Islet precursor cell (in vitro differentiated cells): ENCODE measurements around the gene FBLN5.
"Not testable (repeated sequence)": the region's sequence is repeated elsewhere in the genome, so short reads cannot be mapped to it uniquely, and the experiment has no call there.

ENCODE experiments used
- DNase-seq: peaks from one replicate; pipeline ENCODE4 v3.0.0-alpha.2; 2018

Gene FBLN5

DNA sequence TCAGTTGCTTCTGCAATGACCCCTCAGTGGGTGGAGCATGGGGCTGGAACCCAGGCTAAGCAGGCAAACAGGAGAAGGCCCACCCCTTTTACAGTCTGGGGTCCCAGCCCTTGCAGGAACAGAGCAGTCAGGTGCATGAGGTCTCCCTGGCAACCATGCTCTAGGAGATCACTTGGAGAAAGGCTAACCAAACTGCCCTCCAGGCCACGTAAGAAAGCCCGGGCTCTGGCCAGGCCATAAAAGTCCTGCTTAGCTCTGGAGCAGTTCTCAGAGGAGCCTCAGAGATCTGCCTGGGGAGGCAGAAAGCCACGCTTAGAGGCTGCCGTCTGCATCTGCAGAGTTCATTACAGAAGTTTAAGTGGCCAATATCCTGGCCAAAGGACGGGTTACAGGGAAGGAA, 65.1 kb downstream of the FBLN5 start:
- DNase-seq, result no peak

DNA sequence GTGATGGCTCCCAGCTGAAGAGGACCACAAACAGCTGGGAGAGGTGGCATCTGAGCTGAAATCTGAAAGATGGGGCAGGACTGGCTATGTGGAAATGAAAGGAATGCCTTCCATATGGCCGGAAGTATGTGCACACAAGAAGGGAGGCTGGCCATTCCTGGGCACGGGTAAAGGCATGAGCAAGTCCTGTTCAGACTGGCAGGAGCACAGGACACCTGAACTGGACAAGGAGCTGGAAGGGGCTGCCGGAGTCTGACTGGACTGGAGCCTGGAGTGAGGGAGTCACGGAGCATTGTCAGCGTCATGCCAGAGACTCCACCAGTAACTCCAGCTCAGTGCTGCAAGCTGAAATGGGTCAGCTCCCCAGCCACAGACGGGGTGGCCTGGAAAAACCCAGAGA, 68.3 kb downstream of the FBLN5 start:
- no peak for DNase-seq

DNA sequence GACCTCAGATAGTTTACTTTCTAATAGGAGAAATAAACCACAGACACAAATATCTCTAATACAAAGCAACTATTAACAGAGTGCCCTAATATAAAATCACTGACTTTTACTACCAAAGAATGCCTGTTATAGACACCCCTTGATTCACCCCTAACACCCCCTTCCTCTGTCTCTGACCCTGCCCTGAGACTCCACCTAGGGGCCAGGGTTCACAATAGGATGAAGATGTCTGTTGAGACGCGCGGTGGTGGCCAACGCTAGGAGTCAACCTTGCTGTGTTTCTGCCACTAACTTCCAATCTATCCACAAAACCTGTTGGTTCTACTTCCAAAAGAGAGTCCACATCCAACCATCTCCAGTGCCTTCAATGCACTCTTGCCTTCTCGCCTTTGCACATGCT, 69.2 kb downstream of the FBLN5 start:
- no peak for DNase-seq

DNA sequence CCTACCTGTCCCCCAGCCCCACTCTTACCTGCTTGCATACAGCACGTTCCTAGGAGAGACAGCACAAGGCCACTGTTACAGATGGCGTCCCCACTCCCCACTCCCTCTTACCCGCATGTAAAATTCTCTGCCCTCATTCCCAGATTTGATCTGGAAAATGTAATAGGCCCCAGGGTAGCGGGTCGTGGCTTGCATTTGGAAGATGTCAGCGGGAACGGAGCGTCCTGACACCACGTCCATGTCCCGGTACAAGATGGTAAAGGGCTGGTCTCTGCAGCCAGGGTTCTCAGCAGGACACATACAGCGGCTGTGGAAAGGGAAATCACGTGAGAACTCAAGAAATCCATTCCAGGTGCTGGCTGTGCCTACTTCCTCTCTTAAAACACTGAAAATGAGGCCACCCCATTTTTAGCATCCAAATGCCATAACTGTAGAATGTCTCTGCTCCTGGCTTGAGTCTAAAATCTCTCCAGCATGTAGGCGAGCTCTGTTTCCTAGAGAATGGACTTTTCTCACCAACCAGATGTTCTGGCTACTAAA, 70.0 kb downstream of the FBLN5 start:
- DNase-seq, result no peak

DNA sequence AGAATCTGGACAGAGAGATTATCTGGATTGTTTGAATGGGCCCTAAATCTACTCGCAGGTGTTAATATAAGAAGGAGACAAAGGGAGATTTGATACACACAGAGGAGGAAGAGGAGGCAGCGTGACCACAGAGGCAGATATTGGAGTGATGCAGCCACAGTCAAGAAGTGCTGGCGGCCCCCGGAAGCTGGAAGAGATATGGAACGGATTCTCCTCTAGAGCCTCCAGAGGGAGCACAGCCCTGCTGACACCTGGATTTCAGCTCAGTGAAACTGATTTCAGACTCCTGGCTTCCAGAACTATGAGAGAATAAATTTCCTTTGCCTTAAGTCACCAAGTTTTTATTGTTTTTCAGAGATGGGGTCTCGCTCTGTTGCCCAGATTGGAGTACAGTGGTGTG, 71.0 kb downstream of the FBLN5 start:
- DNase-seq, result no peak

DNA sequence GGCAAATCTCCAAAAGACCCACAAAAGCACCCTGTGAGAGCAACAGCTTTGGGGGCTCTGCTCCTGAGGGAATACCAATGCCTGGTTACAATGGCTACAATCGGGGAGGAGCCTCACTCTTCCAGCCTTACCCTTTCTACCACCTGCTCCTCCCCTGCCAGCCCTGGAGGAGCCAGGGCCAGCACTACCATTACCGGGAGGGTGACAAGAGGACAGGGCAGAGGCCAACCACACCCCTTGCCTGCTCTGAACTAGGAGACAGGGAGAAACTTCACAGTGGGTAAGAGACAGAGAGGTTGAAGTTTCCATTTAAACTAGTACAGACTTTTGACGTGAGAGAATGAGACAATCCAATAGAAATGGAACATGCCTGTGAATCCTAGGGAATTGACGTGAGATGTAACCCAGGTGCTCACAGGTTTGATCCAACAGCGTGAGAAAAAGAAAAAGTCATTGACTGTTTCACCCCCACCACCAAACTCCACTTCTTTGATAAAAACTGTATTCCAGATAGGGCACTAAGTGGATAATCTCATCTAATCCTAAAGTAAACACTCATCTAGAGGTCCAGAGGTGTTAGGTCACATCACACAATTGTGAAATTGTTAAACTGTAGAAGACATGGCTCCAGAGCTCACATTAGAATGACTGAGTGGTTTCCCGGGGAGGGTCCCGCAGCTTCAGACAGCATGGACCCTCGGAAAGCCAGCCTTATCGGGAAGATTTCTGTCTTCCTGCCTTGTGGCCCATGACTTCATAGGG, 71.8 kb downstream of the FBLN5 start:
- no peak for DNase-seq

DNA sequence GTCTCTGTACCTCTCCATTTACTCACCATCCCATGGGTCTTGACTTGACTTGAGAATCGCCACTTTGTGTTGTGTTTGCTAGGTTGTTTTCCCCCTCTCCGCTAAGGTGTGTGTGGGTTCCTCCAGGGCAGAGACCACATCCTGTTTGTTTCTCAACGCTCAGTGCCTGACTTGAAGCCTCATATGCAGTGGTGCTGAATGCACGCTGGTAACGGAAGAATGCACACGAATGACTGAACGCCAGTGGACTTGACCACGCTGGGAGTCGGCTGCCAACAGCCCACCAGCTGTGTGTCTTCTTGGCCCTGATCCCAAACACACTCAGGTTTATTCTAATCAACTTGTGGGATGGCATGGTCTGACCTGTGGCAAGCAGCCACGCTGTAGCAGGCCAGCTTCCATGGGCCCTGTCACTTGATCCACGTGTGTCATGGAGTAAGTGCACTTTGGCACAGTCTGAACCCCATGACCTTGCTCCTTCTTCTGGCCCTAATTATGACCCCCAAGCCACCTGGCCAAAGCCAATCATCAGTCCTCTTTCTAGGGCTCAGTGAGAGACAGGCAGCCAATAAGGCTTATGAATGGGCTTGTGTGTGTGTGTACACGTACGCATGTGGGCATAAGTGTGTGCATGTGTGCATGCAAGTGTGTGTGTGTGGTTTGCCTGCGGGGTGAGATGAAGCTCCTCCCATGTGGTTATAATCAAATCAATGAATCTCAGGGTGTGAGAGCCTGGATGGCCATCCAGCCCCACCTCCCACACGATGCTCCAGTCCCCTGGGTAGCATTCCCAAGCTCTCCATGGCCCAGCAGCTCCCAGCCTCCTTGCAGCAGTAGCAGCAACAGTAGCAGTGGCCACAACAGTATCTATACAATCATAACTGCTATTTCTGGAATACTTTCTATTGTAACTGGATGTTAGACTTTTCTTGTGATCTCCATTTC, 73.8 kb downstream of the FBLN5 start:
- DNase-seq, result no peak

DNA sequence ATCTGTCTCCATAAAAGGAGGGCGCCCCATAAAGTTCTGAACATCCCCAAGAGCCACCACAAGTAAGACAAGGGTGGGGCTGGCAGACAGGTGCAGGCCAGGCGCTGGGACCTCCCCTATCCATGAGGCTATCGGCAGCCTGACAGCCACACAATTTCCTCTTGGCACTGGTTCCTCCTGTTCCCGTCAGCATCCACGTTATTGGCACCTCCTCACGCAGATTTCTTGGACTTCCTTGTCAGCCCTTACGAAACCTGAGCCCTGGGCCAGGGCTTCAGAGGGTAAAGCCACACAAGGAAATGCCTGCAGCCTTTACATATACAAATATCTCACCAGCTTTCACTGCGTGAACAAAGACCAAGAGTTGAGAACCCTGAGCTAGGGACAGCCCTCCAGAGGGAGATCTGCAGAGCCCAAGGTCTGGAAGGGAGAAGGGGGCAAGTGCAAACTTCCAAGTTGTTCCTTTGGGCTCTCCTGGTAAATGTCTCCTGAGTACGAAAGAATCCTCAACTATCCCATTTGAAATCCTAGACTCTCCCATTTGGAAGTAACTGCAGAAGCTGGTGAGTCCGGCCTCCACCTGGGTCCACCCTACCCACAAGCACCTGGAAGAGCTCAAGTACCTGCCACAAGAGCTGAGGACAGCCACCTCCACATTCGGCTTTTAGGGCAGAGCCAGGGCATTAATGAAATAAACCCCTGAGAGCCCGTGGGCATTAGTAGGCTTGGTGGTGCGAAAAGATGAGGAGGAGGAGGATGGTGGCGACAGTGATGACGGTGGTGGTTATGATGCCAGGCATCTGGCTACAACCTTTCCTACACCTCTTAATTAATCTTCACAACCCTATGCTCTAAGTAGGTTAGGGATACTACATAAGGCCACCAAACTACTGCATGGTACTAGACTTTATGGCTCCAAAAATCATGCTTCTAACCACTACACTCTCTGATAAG, 74.7 kb downstream of the FBLN5 start:
- DNase-seq, result no peak

DNA sequence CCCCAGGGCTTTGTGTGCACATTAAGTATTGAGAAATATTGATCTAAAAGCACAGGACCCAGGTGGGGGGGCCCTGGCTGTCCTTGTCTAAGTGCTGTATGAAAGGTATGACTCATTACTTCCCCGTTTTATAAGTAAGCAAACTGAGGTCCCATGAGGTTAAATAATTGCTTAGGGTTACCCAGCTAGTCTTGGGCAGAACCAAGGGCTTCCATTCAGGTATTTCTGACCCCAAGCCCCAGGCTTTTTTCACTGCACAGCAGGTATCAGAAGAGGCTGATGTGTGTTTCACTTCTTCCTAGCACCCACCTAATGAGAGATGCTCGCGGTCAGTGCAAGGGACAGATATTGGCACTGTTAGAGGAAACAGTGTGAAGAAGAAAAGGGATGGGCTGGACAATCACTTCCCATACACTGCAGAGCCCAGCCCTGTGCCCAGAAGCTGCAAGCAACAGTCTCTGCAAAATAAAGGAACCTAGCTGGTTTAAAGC, 75.4 kb downstream of the FBLN5 start:
- DNase-seq, result no peak

DNA sequence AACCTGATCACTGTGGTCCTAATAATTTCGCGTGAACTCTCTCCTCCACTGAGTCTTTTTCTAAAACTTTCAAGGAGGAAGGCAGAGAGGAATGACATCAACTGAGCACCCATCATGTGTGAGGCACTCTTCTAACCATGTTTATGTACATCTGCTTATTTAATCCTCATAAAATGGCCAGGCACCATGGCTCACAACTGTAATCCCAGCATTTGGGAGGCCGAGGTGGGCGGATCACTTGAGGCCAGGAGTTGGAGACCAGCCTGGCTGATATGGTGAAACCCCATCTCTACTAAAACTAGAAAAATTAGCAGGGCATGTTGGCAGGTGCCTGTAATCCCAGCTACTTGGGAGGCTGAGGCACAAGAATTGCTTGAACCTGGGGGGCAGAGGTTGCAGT, 76.1 kb downstream of the FBLN5 start:
- DNase-seq, result not testable (repeated sequence)

DNA sequence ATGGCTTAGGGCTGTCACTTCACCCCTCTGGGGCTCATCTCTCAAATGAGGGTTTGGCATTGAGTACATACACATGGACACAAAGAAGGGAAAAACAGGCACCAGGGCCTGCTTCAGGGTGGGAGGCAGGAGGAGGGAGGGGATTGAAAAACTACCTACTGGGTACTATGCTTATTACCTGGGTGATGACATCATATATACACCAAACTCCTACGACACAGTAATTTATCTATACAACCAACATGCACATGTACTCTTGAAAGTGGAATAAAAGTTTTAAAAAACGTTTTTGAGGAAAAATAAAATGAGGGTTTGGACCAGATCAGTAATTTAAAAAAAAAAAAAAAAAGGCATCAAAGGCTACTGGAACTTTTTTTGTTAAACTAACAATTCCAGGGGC, 76.6 kb downstream of the FBLN5 start:
- DNase-seq, result no peak

DNA sequence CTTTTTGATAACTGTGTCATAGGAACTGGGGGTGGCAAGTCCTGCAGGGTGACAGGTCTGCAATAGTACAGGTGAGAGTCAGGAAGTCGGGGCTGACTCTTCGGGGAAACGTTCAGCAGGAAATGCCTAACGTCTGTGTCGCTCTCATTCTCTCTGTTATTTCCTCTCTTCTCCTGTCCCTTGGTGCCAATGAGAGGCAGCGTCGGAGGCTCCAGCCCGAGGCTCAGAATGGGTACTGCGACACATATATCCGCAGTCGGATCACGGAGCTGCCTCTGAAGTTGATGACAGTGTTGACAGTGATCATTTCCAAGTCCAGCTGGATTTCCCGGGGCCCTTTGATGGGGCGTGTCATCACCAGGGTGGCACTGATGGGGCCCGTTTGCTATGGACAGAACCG, 77.5 kb downstream of the FBLN5 start:
- DNase-seq, result peak; percentile 65

DNA sequence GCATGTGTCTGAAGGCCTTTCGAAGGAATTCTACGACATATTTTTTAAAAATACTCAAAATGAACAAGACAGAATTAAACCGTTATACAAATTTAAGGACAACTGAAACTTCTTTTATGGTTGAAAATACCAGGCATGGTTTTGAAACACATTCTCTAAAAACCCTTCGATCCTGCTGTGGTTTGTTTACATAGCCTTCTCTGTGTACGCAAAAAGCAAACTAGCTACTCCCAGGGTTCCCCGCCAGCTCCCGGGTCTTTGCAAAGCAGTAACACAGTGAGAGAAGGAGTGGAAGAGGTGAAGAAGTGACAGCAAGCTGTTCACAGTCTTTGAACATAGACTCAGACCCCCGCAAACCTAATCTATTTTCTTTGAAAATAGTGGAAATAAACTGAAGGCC, 77.9 kb downstream of the FBLN5 start:
- DNase-seq, result no peak

DNA sequence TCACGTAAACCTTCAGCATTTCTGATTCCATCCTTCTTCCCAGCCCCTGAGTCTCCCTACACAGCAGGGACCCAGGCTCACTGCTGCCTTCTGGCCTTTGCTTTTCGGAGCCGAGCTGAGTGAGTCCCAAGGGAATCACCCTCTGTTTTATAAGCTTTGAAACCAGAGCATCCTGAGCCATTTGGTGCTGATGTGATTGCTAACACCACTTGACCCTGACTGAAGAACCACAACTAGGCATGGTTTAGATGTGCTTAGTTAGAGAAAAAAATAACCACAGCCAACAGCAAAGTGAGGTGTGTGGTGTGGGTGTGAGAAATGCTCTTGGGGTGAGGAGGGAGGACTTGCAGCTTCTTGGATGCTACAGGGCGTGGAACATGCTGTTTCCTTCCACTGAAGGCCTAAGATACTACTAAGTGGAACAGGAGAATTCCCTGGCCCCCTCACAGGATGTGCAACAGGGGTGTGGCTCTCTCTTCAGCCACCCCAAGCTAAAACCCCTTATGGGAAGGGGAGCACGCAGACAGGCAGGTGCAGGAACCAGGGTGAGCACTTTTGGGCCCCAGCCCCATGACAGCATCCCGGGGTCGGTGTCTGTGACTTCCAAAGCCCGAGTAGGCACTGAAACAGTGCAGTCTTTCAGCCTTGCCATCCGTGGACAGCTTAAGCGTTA, 80.0 kb downstream of the FBLN5 start, which contains the start of gene TC2N:
TSS of gene TC2N (minus strand) at position 221 of the 673 bp plus-strand sequence. CDS start 53,767 bp downstream, outside the sequence.
- no peak for DNase-seq

DNA sequence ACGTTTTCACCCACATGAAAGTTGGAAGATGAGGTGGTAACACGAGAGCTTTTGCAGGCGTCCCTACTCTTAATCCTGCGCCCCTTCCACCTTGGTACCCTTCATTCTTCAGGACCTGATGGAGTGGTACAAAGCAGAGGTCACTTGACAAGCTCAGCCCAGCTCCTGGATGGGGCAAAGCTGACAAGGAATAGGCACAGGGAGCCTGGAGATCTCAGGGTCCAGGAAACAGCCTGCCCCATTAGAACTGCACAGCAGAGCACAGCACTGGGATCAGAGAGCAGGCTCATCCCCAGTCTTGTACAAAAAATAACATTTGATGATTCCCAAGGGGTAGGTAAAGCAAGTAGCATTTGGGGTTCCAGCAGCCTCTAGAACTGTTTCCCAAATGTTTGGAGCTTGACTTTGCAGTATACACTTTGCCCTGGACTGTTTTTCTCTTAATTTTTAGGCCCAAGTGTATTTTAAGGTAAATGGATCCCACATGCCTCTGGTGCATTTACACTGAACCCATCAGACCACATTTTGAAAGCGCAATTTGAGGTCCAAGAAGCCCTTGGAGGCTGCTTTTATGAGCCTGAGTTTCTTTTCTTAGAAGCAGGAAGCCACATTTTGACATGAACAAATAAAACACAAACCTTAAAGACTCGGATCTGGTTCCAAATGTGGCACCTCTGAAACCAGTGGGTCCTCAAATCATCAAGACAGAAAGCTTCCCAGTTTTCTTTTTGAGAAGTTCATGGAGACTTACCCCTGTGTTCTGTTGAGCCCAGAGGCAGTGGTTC, 80.8 kb downstream of the FBLN5 start:
- no peak for DNase-seq

DNA sequence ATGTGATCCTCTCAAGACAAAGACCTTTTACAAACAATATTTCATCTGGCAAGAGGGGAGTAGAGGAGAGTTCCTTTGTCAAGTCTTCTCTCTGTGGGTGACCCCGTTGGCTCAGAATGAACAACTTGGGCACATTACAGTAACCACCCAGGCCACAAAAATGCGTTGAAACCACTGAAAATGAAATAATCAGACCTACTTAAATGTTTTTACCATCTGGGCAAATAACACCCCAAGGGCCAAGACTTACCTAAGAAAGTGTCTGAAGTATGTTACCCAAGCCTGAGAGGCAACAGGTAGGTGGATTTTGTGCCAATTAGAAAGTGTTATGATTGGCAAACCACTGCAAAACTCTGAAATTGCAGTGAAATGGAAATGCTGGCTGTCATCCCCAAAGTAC, 81.4 kb downstream of the FBLN5 start:
- no peak for DNase-seq

DNA sequence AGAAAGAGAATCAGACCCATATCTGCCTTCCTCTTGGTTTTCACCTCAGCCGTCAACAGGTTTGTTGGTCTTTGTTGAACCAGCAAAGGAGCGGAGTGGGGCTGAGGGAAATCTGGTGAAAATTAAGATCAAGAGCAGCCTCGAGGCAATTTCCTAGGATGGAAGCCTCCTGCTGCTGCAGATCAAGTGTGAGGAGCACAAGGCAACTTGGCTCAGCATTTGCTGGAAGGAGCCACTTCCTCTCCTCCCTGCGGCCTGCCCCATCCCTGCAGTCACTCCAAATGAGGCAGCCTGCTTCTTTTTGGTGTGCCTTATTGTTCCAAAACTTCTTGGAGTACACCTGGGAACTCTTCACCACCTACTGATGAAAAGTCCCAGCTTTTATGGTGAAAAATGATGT, 85.1 kb downstream of the FBLN5 start:
- DNase-seq, result no peak

DNA sequence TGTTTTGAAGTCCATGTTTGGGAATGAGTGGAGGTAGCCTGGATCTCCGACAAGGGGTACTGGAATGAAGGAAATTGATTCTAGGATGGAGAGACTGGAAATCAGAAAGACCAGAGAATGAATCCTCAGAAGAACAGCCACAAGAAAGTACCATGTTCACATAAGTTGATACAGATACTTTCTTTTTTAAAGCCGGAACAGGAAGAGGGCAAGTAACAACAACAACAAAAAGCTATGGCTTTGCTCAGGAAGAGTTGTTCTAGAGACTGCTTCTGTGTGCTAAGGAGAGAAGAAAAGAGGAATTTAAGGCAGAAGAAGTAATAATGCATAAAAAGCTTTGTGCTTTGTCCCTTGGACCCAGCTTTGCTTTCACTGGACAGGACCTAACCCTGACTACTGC, 86.4 kb downstream of the FBLN5 start:
- DNase-seq, result no peak

DNA sequence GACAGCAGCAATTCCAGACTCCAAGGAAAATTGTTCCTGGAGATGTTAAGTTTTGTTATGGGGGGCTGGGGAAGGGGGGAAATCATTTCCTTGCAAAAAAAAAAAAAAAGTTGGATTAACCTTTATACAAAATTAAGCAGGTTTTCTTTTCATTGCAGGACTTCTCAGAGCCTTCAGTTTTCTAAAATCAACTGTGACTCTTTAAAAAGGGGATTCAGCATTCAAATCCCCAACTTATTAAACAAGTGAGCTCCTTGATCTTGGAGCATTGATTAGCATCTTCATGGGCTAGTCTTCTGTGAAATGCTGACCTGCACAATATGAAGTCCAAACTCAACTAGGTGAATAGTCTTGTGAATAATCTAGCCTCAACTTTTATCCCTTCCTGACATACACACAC, 87.3 kb downstream of the FBLN5 start:
- no peak for DNase-seq

DNA sequence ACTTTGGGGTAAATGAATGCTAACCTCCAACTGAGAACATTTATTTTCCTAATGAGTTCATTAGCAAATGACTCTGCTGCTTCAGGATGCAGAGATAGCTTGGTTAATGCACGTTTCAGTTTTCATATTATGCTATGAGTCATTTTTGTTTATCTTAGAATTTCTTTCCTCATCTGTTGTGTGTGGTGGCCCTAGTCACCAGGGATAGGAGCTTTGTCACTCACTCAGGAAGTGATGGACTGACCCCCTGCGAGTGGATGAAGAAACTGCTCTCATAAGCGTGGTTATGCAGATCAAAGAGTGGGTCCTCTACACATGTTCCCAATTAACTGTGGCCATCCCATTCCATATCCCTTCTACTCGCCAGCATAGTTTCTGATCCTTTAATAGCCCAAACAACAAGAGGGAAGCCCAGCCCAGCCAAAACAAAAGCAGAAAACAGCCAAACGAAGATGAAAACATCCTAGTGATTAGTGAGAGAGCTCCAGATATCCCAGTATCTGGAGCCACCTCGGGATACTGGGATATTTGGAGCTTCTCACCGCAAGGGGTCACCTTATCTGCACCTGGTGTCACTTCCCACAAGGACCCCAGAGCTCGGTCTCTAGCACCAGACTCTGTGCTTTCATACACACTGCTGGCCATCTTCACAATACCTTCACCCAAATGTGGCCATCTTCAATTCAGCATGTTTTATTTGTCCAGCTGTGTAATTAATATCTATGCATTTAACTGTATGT, 88.8 kb downstream of the FBLN5 start:
- no peak for DNase-seq
